ENCODE results near the gene MPIG6B.

DNA sequence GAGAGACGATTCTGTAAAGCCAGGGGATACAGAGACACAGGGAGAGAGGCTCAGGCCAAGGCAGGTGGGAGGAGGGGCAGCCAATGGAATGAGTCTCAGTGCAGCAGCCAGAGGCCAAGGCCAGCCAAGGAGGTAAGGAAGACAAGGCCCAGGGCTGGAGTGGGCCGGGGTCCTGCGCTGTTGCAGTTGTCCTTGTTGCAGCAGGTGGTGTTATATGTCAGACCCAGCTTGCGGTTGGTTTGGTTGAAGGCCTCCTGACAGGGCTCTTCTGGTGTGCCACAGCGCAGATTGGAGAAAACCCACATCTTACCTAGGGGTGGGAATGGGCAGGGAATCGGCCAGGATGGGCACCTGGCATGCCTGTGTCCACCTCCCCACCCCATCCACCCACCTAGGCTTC is 4.2 kb upstream of the MPIG6B start:
- TF ChIP-seq, protein P1, sequence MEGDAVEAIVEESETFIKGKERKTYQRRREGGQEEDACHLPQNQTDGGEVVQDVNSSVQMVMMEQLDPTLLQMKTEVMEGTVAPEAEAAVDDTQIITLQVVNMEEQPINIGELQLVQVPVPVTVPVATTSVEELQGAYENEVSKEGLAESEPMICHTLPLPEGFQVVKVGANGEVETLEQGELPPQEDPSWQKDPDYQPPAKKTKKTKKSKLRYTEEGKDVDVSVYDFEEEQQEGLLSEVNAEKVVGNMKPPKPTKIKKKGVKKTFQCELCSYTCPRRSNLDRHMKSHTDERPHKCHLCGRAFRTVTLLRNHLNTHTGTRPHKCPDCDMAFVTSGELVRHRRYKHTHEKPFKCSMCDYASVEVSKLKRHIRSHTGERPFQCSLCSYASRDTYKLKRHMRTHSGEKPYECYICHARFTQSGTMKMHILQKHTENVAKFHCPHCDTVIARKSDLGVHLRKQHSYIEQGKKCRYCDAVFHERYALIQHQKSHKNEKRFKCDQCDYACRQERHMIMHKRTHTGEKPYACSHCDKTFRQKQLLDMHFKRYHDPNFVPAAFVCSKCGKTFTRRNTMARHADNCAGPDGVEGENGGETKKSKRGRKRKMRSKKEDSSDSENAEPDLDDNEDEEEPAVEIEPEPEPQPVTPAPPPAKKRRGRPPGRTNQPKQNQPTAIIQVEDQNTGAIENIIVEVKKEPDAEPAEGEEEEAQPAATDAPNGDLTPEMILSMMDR (IDR thresholded peaks at IDR 0.05; ENCODE audit: low read depth, low read length, poor library complexity, severe bottlenecking) = no peak
- TF ChIP-seq EZH2phosphoT487 (IDR thresholded peaks at IDR 0.05; ENCODE audit: borderline replicate concordance, low read length) = no peak
